ENCODE results near the gene PHF24.

PHF24 gene

GRCh38 chr9:34984049-34984448, 26.0 kb downstream of the PHF24 start:
- FAIRE-seq (no peak), DNase-seq (ENCODE audit: insufficient read length, low spot score) (no peak)

GRCh38 chr9:34985311-34985899, 27.3 kb downstream of the PHF24 start:
- peak; percentile 88 for TF ChIP-seq CTCF (IDR thresholded peaks at IDR 0.05; ENCODE audit: insufficient read depth, missing control alignments)
- FAIRE-seq (peak; percentile 16), DNase-seq (ENCODE audit: insufficient read length, low spot score) (no peak)

More at GRCh38 chr9:34984049-34984448, 26.0 kb downstream of the PHF24 start:
- TF ChIP-seq CTCF (IDR thresholded peaks at IDR 0.05; ENCODE audit: insufficient read depth, missing control alignments) = no peak

- no peak for TF ChIP-seq CTCF (IDR thresholded peaks at IDR 0.05; ENCODE audit: insufficient read depth, missing control alignments)
- no peak for DNase-seq (ENCODE audit: insufficient read length, low spot score)
- FAIRE-seq = no peak
Measured at GRCh38 chr9:34986540-34987047, 28.5 kb downstream of the PHF24 start.

- DNase-seq (ENCODE audit: insufficient read length, low spot score) (no peak), FAIRE-seq (no peak)
- no peak for TF ChIP-seq CTCF (IDR thresholded peaks at IDR 0.05; ENCODE audit: insufficient read depth, missing control alignments)
Measured at GRCh38 chr9:34987160-34987901, 29.2 kb downstream of the PHF24 start.

GRCh38 chr9:34988218-34989002, 30.3 kb downstream of the PHF24 start:
- DNase-seq (ENCODE audit: insufficient read length, low spot score) = no peak
- TF ChIP-seq CTCF (IDR thresholded peaks at IDR 0.05; ENCODE audit: insufficient read depth, missing control alignments) = no peak

GRCh38 chr9:34989003-34989945, 31.2 kb downstream of the PHF24 start, which contains the start of gene DNAJB5:
Gene DNAJB5 (plus strand): TSS chr9:34989745. CDS start chr9:34990631, 886 bp downstream.
- FAIRE-seq (no peak), DNase-seq (ENCODE audit: insufficient read length, low spot score) (peak; percentile 93)
- TF ChIP-seq CTCF (IDR thresholded peaks at IDR 0.05; ENCODE audit: insufficient read depth, missing control alignments) = no peak

More at GRCh38 chr9:34988218-34989002, 30.3 kb downstream of the PHF24 start:
- no peak for FAIRE-seq
